Skin of body (tissue), 2 donors: Measurements from ENCODE around the gene RAI14. TPM values are rescaled to one million over a fixed set of nuclear protein-coding genes. Genes with fewer than 3 reads are reported as not detected.
"Not testable (repeated sequence)": the region's sequence is repeated elsewhere in the genome, so short reads cannot be mapped to it uniquely, and the experiment has no call there.

Experiments
- DNase-seq: peaks from one replicate; lab custom pipeline; 2025; lab: John Stamatoyannopoulos, UW
- total RNA-seq: library from RNA; depleted of rRNA; stranded (reverse); fragments of >200 nt; gene quantifications from one replicate; pipeline ENCODE4 v1.2.3, GENCODE V29; 2014

Gene RAI14
- total RNA-seq, 1 donor from 2014 or later: 44.7 TPM

DNA sequence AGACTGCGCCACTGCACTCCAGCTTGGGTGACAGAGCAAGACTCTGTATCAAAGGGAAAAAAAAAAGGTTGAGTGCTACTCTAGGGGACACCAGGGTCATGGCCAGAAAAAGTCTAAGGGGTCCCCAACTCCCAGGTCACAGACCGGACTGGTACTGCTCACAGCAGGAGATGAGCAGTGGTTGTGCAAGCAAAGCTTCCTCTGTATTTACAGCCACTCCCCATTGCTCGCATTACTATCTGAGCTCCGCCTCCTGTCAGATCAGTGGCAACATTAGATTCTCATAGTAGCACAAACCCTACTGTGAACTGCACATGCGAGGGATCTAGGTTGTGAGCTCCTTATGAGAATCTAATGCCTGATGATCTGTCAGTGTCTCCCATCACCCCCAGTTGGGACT lies 103.1 kb downstream of the RAI14 start:
- not testable (repeated sequence) for DNase-seq

DNA sequence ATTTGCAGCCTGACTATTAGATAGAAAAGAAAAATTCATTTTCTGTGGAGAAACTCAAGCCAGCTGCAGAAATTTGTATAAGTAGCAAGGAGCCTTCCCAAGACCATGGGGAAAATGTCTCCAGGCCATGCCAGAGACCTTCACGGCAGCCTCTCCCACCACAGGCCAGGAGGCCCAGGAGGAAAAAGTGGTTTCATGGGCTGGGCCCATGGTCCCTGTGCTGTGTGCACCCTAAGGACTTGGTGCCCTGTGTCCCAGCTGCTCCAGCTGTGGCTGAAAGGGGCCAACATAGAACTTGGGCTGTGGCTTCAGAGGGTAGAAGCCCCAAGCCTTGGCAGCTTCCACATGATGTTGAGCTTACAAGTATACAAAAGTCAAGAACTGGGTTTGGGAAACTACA lies 109.5 kb downstream of the RAI14 start:
- no peak for DNase-seq

DNA sequence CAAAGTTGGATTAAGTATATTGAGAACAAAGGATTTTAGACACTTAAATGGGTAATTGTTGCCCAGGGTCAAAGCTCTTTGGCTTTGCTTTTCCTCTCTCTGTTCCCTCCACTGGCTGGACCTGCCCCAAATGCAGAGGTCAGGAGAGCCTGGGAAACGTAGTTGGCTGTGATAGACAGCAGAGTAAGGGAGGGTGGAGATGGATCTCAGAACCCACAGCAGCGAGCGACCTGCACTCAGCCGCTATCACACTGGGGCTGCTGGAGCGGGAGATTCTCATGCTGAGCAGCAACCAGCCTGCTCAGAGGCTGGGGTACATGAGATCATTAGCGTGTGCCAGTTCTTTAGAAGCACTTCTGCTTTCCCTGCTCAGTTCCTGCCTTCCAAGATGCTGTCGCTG lies 111.1 kb downstream of the RAI14 start:
- no peak for DNase-seq

DNA sequence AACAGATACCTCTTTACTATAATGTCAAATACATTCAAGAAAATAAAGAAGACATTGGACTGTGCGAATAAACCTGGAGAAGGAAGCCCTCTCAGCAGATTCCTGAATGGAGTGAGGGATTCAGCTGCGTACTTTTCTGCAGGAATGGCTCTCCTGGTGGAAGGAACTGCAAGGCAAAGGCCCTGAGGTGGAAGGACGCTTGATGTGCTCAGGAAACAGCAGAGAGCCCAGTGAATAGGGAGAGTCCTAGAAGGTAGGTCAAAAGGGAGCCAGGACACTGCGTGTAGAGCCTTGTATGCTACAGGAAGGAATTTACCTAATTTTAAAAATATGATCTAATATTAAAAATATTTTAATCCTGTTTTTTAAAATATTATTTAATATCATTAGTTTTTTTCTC lies 114.4 kb downstream of the RAI14 start:
- DNase-seq: no peak

DNA sequence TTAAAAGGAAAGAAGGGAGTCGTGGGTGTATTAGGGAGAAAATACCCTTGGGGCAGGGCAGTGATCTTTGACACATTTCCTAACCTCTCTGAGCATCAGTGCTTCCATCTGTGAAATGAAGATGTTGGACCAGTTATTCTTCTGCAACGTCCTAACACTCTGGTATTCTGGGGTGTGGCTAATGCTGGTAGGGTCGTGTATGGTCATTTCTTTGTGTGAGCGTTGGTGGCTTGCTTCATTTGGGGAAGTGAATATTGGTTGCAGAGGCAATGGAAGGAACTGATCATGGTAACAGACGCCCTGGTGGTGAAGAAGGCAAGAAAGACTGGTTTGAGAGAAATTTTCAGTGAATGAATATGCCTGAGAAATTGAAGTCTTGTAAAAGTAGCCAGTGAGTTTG lies 114.9 kb downstream of the RAI14 start:
- no peak for DNase-seq

DNA sequence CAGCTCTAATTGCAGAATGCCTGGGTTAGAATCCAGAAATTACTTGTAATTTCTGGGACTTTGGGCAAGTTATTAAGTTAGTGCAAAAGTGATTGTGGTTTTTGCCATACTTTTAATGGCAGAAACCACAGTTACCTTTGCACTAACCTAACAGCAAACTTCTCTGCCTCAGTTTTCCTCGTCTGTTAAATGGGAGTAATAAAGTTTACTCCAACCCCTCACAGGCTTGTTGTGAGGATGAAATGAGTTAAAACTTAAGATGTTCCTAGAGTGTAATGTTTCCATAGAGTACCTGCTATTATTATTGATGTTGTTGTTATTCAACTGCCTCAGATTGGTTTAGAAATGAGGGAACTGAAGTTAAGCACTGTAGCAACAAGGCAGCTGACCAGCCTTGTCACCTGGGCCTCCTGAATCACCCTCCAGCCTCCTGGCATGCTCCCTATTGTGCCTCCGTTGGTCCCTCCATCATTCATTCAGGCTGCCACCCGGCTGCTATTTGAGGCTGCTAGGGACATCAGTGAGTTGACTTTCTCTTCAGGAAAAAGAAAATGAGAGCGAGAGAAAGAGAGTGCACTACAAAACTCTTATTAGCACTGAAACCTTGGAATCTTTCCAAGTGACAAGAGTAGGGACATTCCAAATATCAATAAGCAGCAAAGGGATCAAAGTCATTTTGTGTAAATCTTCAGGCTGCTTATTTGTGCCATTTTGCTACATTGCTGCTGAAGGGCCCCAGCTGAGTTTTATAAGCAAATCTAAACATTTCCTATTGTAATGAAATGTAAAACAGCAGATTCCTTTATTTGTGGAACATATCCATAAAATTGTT lies 116.4 kb downstream of the RAI14 start:
- no peak for DNase-seq

DNA sequence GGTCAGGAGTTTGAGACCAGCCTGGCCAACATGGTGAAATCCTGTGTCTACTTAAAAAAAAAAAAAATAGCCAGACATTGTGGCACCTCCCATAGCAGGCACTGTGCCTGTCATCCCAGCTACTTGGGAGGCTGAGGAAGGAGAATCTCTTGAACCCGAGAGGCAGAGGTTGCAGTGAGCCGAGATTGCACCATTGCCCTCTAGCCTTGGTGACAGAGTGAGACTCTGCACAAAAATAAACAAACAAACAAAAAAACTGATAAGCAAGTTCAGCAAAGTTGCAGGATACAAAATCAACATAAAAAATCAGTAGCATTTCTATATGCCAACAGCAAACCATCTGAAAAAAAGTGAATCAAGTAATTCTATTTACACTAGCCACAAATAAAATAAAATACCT lies 118.0 kb downstream of the RAI14 start:
- DNase-seq: no peak

DNA sequence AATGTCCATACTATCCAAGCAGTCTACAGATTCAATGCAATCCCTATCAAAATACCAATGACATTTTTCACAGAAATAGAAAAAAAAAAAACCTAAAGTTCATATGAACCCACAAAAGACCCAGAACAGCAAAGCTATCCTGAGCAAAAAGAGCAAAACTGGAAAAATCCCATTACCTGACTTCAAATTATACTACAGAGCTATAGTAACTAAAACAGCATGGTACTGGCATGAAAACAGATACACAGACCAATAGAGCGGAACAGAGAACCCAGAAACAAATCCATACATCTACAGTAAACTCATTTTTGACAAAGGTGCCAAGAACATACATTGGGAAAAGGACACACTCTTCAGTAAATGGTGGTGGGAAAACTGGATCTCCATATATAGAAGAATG lies 118.5 kb downstream of the RAI14 start:
- not testable (repeated sequence) for DNase-seq

DNA sequence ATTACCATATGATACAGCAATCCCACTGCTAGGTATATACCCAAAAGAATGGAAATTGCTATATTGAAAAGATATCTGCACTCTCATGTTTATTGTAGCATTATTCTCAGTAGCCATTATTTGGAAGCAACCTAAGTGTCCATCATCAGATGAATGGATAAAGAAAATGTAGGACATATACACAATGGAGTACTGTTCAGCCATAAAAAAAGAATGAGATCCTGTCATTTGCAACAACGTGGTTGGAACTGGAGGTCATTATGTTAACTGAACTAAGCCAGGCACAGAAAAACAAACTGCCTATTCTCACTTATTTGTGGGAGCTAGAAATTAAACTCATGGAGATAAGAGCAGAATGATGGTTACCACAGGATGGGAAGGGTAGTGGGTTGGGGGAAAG lies 119.8 kb downstream of the RAI14 start:
- no peak for DNase-seq

DNA sequence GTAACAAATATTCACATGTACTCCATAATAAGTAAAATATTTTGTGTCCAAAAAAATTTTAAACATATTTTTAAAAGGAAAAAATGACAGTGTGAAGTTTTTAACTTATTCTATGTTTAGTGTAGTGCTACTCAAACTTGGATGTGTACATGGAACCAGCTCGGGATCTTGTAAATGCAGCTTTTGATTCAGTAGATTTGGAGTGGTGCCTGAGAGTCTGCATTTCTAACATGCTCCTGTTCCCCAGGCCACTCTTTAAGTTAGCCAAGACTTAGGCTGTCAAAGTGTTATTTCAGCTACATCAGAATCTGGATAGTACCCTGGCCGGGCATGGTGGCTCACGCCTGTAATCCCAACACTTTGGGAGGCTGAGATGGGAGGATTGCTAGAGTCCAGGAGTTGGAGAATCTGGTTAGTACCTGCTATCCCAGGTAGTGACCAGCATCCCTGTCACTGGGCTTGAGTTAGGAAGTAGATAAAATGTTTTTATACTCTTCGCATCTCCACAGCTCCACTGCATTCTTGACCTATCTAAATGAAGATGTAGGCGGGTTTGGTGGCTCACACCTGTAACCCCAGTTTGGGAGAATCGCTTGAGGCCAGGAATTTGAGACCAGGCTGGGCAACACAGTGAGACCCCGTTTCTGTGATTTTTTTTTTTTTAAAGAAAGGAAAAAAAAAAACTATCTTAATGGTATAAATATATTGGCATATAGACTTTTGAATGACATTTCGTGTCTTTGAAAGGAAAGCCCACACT lies 122.1 kb downstream of the RAI14 start:
- DNase-seq: no peak

DNA sequence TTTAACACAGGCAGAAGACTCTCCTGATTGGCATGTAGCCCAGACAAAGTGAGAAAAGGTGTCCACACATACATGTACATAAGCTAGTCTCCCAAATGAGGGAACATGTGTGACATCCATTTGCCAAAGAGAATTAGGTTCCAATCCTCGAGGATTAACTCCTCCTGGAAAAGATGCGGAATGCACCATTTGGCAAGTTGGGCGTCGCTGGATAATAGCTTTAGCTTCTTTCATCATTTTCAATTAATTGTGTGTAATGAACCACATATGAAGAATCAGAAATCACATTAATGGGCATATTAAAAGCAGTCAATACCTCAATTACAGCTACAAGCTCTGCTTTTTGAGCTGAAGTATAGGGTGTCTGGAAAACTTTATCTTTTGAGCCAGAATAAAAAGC lies 127.8 kb downstream of the RAI14 start:
- DNase-seq: not testable (repeated sequence)

DNA sequence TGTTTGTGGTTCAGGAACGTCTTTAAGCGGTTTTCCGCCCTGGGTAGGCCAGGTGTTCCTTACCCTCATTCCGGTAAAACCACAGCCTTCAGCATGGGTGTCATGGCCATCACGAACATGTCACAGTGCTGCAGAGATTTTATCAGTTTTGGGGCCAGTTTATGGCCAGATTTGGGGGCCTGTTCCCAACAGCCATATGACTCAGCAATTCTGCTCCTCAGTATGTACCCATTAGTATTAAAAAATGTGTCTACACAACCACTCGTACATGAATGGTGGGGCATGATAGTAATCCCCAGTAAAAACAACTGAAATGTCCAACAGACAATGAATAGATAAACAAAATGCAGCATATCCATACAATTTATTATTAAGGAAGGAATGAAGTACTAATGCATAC lies 130.9 kb downstream of the RAI14 start:
- no peak for DNase-seq

DNA sequence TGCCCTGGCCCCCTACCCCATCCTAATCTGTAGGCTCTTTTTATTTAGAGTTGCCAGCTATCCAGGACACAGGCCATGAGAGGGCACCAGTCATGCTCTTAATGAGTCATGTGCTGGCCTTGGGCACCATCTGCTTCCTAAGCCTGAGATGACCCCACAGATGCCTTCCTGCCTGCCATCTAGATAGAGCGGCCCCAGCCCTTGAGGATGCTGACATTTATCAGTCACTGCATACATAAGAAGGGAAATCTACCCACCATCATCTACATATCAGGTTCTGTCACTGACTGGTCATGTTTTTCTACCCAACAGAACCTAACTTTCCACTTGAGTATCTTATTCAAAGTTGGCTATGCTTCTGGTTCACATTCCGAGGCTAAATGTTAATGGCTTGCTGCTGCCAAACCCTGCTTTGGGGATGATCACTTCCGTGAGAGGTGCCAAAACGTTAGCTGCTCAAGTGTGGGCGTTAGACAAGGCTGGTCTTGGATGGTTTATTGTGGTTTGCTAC lies 132.9 kb downstream of the RAI14 start:
- peak; percentile 5 for DNase-seq

DNA sequence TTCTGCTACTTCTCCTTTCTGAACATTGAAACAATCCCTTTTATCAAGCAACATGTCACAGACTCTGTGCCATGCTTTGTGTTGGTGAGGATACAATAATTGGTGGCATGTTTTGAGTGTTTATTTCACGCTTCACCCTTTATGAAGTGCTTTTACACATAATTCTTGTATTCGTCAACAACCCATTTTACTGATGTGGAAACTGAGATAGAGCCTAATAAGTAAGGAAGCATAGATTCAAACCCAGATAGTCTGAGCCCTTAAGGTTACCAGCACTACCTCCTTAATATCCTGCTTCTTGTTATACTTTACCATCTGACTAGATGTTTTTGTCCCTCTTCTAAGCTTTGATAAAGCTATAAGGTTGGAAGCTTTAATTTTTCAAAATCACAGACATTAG lies 133.5 kb downstream of the RAI14 start:
- DNase-seq: no peak

DNA sequence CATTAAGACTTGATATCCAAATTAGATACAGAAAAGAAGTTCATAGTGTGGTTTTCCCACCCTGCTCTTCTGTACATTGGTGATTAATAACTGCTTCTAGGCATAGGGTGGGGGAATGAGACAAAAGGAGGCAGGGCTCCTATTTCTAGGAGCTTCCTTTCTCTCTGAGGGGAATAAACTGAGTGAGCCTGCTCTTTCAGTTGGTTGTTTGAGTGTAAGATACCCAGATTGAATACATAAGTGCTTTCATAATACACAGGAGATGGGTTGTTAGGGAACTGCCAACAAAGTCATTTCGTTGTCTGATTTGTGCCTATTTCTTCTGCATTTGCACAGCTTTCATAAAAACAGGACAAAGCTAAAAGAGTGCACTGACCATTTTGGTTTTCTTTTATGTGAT lies 133.9 kb downstream of the RAI14 start:
- DNase-seq: no peak

DNA sequence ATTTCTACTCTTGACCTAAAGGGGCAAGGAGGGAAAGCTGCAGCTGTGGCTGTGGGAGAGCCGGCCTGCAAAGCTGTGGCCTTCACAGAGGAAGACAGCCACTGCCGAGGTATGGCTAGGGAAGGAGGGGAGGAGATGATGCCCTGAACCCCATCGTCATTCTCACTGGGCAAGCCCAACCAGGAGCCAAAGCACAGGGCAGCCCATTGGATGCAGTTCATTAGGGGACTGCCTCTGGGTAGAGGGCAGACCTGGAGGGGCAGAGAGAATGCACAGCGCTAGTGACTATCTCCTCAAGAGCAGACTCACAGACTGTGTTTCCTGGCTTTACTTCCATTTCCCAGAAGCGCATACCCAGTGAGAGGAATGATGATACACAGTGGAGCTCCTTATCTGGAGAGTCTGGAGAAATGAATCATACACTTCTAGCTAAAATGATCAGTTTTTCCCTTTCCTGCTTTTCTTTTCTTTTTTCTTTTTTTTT lies 135.7 kb downstream of the RAI14 start:
- no peak for DNase-seq

DNA sequence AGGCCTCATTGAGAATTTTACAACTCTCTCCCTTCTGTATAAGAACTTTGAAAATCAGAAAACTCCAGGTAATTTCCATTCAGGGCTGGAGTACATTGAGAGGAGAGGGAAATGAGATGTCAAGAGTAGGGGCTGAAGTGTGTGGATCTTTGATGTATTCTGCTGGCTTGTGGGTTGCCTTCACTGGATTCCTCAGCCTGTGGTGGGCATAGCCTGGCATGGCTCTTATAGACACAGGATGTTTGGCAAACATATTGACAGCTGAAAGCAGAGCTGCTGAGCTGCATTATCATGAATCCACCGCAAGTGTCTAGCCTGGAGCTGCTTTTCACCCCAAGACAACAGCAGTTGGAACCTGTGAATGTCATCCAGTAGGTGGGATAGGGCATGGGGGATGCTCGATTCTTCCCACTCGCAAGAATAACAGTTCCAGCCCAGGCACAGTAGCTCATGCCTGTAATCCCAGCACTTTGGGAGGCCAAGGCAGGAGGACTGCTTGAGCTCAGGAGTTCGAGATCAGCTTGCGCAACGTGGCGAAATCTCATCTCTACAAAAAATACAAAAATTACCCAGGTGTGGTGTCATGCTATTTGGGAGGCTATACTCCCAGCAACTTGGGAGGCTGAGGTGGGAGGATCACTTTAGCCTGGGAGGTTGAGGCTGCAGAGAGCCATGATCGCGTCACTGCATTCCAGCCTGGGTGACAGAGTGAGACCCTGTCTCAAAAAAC lies 146.9 kb downstream of the RAI14 start:
- no peak for DNase-seq

DNA sequence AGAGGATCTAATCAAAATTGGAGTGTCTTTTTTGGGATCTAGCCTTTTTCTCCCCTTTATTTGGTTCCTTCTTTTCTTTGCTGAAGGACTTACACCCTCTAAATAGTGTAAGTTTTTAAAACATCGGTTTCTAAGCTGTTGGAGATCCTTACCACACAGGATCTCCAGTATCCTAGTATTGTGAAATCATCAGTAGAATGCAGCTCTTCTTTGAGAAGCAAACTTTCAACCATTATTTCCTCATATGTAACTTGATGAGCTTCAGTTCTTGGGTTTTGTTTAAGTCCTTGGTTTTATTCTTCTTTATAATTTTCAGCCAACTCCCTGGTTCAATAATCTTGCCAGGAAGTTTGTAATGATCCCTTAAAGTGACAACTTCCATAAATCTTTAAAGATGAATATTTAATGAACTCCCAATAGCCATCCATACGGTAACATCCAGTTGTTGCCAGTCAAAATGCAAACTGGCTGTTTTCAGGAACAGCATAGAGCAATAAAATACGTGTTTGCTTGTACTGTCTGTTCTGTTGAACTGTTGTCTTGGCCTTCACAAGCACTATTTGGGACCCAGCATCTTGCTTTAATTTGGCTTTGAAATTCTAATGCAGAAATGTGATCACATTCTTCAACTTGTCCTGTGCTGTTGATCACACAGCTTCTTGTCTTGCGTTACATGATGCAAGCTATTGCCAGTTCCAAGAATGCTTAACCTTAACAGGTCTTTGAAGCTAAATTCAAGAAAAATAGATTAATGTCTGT lies 148.0 kb downstream of the RAI14 start:
- DNase-seq: peak; percentile 87

DNA sequence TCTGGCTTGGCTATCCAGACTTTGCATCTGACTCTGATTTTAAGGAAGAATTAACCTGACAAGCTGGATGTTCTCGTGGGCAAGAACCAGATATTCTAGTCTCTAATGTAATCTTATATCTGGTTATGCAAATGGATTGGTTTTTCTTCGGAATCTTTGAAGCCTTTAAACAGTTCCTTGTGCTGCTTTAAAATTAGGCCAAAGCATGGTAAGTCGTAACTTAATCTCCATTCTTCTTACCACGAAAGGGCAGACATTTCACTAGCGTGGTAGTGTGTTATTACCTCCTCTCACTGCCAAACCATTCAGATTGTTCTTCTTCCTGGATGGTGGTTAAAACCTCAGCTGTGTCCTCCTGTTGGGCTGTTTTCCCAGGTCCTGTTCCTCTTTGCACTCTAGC lies 148.8 kb downstream of the RAI14 start:
- DNase-seq: peak; percentile 44

DNA sequence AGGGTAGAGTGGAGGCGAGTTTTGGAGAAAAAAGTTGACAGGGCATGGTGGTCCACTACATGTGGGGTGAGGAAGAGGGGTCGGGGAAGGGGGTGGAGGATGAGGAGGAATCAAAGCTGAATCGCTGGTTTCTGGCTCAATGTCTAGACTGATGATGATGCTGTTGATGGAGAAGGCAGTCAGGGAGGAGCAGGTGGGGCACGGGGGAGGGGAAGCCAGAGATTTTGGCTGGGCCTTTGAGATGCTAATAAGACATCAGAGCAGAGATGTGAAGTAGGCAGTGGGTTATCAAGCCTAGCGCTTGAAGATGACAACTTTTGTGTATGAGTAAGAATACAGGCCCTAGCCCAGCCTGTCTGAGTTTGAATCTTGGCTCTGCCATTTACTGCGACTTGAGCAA lies 150.4 kb downstream of the RAI14 start:
- DNase-seq: no peak

DNA sequence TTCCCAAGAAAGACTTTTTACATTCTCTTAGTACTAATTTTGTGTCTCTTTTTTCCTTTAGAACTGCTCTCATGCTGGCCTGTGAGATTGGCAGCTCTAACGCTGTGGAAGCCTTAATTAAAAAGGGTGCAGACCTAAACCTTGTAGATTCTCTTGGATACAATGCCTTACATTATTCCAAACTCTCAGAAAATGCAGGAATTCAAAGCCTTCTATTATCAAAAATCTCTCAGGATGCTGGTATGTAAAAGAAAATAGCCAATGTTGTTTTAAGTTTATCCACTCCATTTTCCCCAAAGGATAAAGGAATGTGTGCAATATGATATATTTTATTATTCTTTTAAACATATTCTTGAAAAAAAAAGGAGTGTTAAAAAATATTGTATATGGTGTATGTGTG lies 155.6 kb downstream of the RAI14 start:
- no peak for DNase-seq
